Psoas muscle (tissue), 8 donors: ENCODE data around the gene HBP1. TPM values are rescaled to one million over a fixed set of nuclear protein-coding genes. Genes with fewer than 3 reads are reported as not detected.

Experiments
- ATAC-seq, 4 donors: fragments of 200-7000 bp; cut with Tn5 transposase; one replicate each; pipeline ENCODE4 v1.9.1; 2020; ENCODE audit warnings: moderate library complexity in 3 of 4, mild to moderate bottlenecking in 2 of 4
- DNase-seq, 2 donors: peaks; one replicate each; pipeline ENCODE4 v3.0.0-alpha.2; 2020
- H3K27ac ChIP-seq: fragments of 200-600 bp; one replicate; pipeline ENCODE4 v1.8.0; 2022
- H3K27me3 ChIP-seq, 3 donors: fragments of 200-600 bp in 1 of 3; one replicate each; pipeline versions ENCODE4 v1.6.1 to v1.8.0; 2013 to 2022; ENCODE audit warnings: low read length in 2 of 3, mild to moderate bottlenecking in 2 of 3, moderate library complexity in 1 of 3; ENCODE audit not compliant: insufficient read depth in 3 of 3
- H3K36me3 ChIP-seq, 2 donors: fragments of 200-600 bp in 1 of 2; one replicate each; pipeline versions ENCODE4 v1.6.1 to v1.8.0; 2013 to 2022; ENCODE audit warnings: low read depth in 1 of 2, mild to moderate bottlenecking in 1 of 2, moderate library complexity in 1 of 2; ENCODE audit not compliant: insufficient read depth in 1 of 2
- H3K4me1 ChIP-seq: fragments of 200-600 bp; one replicate; pipeline ENCODE4 v1.8.0; 2022
- H3K4me3 ChIP-seq: fragments of 200-600 bp; one replicate; pipeline ENCODE4 v1.8.0; 2022; ENCODE audit warnings: mild to moderate bottlenecking
- H3K9me3 ChIP-seq: fragments of 200-600 bp; one replicate; pipeline ENCODE4 v1.8.0; 2022
- WGBS, 3 donors: extraction: QIAGEN DNeasy Blood & Tissue Kit; methylation state at CpG; one replicate each; pipeline versions ENCODE4 v1.1.6 to v1.1.7; 2013; 5-methylcytosine and 5-hydroxymethylcytosine counted together
- intact Hi-C, 2 donors: fragments of 100-400 bp; cut with DNase I; formaldehyde crosslinking; loops; one replicate each; pipeline versions ENCODE4 v1.11.0 to v1.14.2; 2022
- polyA plus RNA-seq, 3 donors: library from polyadenylated mRNA; stranded (reverse); fragments of 200-250 nt; gene quantifications; one replicate each; pipeline ENCODE4 v1.2.3, GENCODE V29; 2013
- total RNA-seq, 4 donors: library from RNA; stranded (reverse); fragmentation: NEBNext Ultra II Directional in 2 of 4; extraction: Animal tissue kit (Norgen Biotek cat#: 25700) in 2 of 4; gene quantifications; one replicate each; pipeline versions ENCODE4 v1.2.1 to v1.2.4, GENCODE V29; 2021 to 2023
- TF ChIP-seq, protein P1 (sequence below): fragments of 200-600 bp; IDR thresholded peaks from one replicate; pipeline ENCODE4 v1.8.0; 2022; ENCODE audit warnings: antibody characterized with exemption
- donor health status: healthy with polysubstance abuse.
- donor health status: DM: no; HTN: no; CAD: no; lungs with moderate emphysema.
- donor health status: Bipolar disorder and iron deficiency.
- donor health status: healthy.
- donor health status: DM: yes; HTN: yes; CAD: no.
- donor health status: DM: no; HTN: no; CAD: no.
- donor health status: DM: no; HTN: no; CAD: no.
- donor health status: DM: yes; HTN: yes; CAD: no.

Gene HBP1
- total and polyA plus RNA-seq, 7 donors = 14.6 to 76.7 (median 69.5) TPM

DNA sequence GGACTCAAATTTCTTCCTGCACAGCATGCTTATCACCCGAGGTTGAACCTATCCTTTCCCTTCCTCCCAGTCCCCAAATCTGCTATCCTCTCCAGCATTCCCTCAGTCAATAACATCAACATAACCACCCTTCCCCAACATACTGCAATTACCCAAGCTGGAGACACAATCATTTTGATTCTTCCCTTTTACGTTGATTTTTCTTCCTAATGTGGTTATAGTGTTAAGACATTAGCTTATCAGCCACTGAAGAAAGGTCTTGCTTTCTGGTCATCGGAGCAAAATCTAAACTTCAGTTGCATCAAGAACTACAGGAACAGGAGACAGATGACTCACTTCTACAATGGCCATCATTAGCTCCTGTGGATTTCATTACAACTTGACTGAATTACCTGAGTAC is 3.5 kb upstream of the HBP1 start:
- DNase-seq (no peak), ATAC-seq (no peak)
- TF ChIP-seq, protein P1, sequence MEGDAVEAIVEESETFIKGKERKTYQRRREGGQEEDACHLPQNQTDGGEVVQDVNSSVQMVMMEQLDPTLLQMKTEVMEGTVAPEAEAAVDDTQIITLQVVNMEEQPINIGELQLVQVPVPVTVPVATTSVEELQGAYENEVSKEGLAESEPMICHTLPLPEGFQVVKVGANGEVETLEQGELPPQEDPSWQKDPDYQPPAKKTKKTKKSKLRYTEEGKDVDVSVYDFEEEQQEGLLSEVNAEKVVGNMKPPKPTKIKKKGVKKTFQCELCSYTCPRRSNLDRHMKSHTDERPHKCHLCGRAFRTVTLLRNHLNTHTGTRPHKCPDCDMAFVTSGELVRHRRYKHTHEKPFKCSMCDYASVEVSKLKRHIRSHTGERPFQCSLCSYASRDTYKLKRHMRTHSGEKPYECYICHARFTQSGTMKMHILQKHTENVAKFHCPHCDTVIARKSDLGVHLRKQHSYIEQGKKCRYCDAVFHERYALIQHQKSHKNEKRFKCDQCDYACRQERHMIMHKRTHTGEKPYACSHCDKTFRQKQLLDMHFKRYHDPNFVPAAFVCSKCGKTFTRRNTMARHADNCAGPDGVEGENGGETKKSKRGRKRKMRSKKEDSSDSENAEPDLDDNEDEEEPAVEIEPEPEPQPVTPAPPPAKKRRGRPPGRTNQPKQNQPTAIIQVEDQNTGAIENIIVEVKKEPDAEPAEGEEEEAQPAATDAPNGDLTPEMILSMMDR = no peak
- no peaks in the 10 kb centered on the region for H3K27me3 ChIP-seq
- no peak overlapping the region for H3K4me3 ChIP-seq
- no peaks in the 10 kb centered on the region for H3K36me3 ChIP-seq
- no peak overlapping the region for H3K27ac ChIP-seq
- H3K4me1 ChIP-seq = peaks cover 2% of the 10 kb centered on the region
- H3K9me3 ChIP-seq = no peaks in the 10 kb centered on the region
- intact Hi-C loops = loop anchor here in 1 of 2 donors (10.0 kb wide), 1 partner anchor 881 kb away; the partner anchor contains the start of gene NAMPT
- WGBS, 3 donors = 63 to 70% (median 64%) methylated on average over 3 of the region's 3 CpGs

DNA sequence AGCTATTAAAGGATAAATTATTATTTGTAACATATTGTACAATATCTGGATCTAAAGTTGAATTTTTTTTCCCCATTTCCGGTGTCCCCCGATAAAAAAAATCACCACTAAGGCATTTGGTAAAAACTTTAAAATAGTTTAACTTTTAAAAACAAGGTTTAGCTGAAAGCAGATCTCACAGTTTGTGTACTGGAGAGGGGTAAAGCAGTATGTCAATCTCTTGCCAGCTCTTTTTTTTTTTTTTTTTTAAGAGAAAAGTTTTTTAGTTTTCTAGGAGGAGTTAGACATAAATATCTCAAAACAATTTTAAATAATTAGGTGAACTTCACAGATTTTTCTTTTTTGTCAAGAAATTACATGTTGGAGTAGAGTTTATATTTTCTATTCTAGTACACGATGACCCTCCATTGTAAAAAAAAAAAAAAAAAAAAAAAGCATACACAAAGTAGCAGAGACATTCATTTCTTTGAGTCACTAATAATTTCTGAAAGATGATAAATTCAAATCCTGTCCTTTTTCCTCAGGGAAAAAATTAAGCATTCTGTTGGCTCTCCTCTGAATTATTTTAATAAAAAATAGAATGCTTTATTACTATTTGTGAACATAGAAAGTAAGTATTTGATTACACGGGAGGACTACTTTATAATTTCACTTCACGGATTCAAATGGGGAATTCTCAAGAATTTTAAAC is 1.9 kb upstream of the HBP1 start:
- DNase-seq (no peak), ATAC-seq (no peak)
- TF ChIP-seq, protein P1 = no peak
- Histone ChIP-seq H3K36me3 (no peaks in the 10 kb centered on the region), H3K27me3 (no peaks in the 10 kb centered on the region), H3K4me1 (peaks cover 17% of the 10 kb centered on the region), H3K9me3 (no peaks in the 10 kb centered on the region), H3K27ac (peak overlapping the region; percentile 99), H3K4me3 (peak overlapping the region; percentile 82)
- WGBS, 3 donors = 31 to 35% (median 31%) methylated on average over 5 of the region's 5 CpGs
- intact Hi-C loops = loop anchor here in 1 of 2 donors (10.0 kb wide), 1 partner anchor 882 kb away; the partner anchor contains the start of gene NAMPT

DNA sequence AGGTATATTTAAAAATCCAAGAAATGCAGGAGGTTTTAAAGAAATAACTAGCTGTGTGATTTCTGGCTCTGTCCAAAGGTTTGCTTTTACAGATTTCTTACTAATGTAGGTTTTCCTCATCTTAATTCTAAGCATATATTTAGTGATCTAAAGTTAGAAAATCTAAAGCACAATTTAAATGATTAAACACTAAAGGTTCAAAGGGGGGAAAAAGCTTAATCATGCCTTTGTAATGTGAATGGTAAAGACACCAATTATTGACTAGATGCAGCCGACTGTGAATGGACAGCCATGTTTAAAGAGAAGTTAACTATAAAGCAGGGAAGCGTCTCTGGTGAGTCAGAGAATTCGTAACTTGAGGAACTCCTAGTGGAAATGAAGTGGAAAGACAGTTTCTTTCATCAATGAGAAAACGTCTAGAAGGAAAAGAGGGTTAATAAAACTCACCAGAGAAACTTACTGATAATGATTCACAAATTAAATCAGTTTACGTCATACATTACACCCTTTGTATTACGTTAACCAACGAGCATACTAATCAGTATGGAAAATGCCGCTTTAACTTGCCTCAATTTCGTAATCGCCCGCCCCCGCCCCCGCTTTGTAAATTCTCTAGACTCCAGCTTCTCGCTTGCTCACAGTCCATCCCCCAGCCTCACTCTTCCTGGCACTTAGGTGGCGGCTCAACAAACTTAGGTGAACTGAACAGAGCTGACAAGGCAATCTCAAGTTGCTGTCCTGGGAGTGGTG is 1.1 kb upstream of the HBP1 start:
- Histone ChIP-seq H3K27ac (peak overlapping the region; percentile 99), H3K36me3 (no peaks in the 10 kb centered on the region), H3K4me3 (peak overlapping the region; percentile 82), H3K4me1 (peaks cover 24% of the 10 kb centered on the region), H3K27me3 (no peaks in the 10 kb centered on the region), H3K9me3 (no peaks in the 10 kb centered on the region)
- DNase-seq (peak in 1 of 2 donors; percentile 59), ATAC-seq (peak; percentile 5 to 59 (median 32))
- 0% methylated on average over 15 of the region's 15 CpGs for WGBS, 3 donors
- intact Hi-C loops = loop anchor here in 1 of 2 donors (10.0 kb wide), 1 partner anchor 883 kb away; the partner anchor contains the start of gene NAMPT
- TF ChIP-seq, protein P1 = peak; percentile 59

DNA sequence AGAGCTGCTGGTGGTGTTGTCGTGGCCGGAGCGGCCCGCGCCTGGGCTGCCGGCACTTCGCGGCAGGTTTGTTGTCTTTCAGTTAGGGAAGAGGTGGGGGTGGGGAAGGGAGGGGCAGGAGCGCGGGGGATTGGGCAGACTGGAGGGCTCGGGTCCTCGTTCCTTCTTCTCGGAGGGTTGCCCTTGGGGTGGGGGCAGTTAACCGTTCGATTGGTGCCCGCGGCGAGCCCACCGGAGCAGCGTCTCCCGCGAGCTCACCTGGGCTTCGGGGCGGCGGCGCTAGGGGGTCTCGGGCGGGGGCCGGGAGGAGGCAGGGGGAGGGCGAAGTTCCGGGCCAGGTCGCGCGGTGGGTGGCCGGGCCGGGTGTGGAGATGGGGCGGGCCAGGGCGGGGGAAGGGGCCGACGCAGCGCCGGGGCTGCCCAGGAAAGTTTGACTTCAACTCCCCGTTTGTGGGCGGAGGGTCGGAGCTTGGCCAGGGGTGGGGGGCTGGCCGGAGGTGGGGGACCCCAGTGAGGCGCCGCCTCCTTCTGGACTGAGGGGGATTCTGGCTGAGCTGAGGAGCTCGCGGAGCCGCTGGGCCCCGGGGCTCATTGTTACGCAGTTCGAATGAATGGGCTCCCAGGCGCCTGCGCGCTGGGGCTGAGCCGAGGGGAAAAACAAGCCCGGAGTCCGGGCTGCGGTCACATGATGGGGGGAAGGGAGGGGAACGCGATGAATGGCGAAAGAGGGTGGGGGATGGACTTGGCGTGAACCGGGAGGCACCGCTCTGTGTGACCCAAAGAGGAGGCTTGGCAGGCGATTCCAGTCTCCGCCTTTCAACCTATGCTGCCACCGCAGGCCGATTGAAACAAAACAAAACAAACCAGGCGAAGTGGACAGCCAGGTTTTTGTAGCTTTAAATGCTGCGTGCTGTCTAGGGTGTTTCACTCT is 582 bp downstream of the HBP1 start:
- H3K4me3 ChIP-seq = peak overlapping the region; percentile 82
- H3K27me3 ChIP-seq = no peaks in the 10 kb centered on the region
- H3K36me3 ChIP-seq = no peaks in the 10 kb centered on the region
- peaks cover 42% of the 10 kb centered on the region for H3K4me1 ChIP-seq
- intact Hi-C loops = loop anchor here (10.0 kb wide), 2 partner anchors 705 to 885 kb away; partner anchors contain the start of gene NAMPT (in 1 of the 2)
- ATAC-seq (peak; percentile 79 to 83 (median 81)), DNase-seq (peak; percentile 97 to 99)
- H3K9me3 ChIP-seq = no peaks in the 10 kb centered on the region
- WGBS, 3 donors = 0 to 1% (median 1%) methylated on average over 50 to 73 of the region's 73 CpGs
- peak overlapping the region; percentile 99 for H3K27ac ChIP-seq
- TF ChIP-seq, protein P1 = peak; percentile 16
